HepG2 (cell line): ENCODE data around the gene CASP7. TPM values are rescaled to one million over a fixed set of nuclear protein-coding genes. Genes with fewer than 3 reads are reported as not detected.

Experiments
- ATF2 ChIP-seq: sonication (generic); formaldehyde crosslinking; IDR thresholded peaks from 2 replicates; pipeline ENCODE4 v1.4.0; 2020; ENCODE audit warnings: missing genetic modification reagents
- BCLAF1 ChIP-seq: fragments of 450-650 bp; IDR thresholded peaks from 2 replicates; pipeline ENCODE4 v1.6.1; 2017; ENCODE audit warnings: mild to moderate bottlenecking
- GFI1 ChIP-seq: sonication (generic); formaldehyde crosslinking; IDR thresholded peaks from 2 replicates; pipeline ENCODE4 v1.5.0; 2020; ENCODE audit warnings: missing genetic modification reagents, mild to moderate bottlenecking, borderline replicate concordance
- SYNCRIP ChIP-seq: fragments of 200-400 bp; formaldehyde crosslinking; IDR thresholded peaks from 2 replicates; pipeline ENCODE4 v1.6.1; 2018; ENCODE audit warnings: mild to moderate bottlenecking, low read depth, low read length; ENCODE audit not compliant: insufficient read depth
- ZBTB40 ChIP-seq, 2 experiments: fragments of 450-650 bp in 1 of 2; sonication (generic) in 1 of 2; formaldehyde crosslinking in 1 of 2; IDR thresholded peaks; 2 replicates each; pipeline versions ENCODE4 v1.6.1 to v1.8.0; 2016 to 2022; ENCODE audit warnings: antibody characterized with exemption in 1 of 2, mild to moderate bottlenecking in 1 of 2, missing genetic modification reagents in 1 of 2
- ZNF550 ChIP-seq: sonication (generic); formaldehyde crosslinking; IDR thresholded peaks from 2 replicates; pipeline ENCODE4 v1.4.0; 2020; ENCODE audit warnings: mild to moderate bottlenecking, missing genetic modification reagents, borderline replicate concordance
- polyA plus RNA-seq, 8 experiments: library from polyadenylated mRNA; depleted of rRNA in 3 of 8; stranded (reverse) in 7 of 8; unstranded in 1 of 8; fragments of >200 nt; fragmentation: Illumina TruSeq in 4 of 8; extraction: Trizol in 4 of 8; gene quantifications; 2 replicates each; pipeline versions ENCODE4 v1.2.1 to v1.2.3, GENCODE V29; 2011 to 2016; ENCODE audit warnings: low read depth in 4 of 8, missing spikeins in 1 of 8, mixed read lengths in 1 of 8; ENCODE audit not compliant: insufficient read depth in 1 of 8
- total RNA-seq, 5 experiments: library from RNA; depleted of rRNA; stranded (reverse); fragments of >200 nt; fragmentation: Illumina TruSeq; extraction: Trizol; gene quantifications; 2 replicates each; pipeline ENCODE4 v1.2.3, GENCODE V29; 2016; ENCODE audit warnings: low read depth in 1 of 5
- TF ChIP-seq, protein P1 (sequence below): sonication (generic); formaldehyde crosslinking; IDR thresholded peaks from 2 replicates; pipeline ENCODE4 v1.8.1; 2022; ENCODE audit warnings: low read depth, mild to moderate bottlenecking, missing genetic modification reagents

The CASP7 gene
- total and polyA plus RNA-seq, 2 of the 13 experiments (the other 11 are each of a cell fraction or from before 2014, with no cell fraction given), result 11.9 to 39.3 TPM

GRCh38 chr10:113679463-113680189 lies at the start of gene CASP7 (continued):
- TF ChIP-seq ZBTB40 (IDR thresholded peaks at IDR 0.05) (no peak), ZBTB40 (CRISPR knock-in tag; IDR thresholded peaks at IDR 0.05) (peak; percentile 15; the same call in 1 of the 2 replicates), ATF2 (CRISPR knock-in tag) (no peak), GFI1 (0 out of 2 replicates have a peak, but pooled peaks have one; percentile 17), ZNF550 (no peak), SYNCRIP (no peak), BCLAF1 (no peak)
- TF ChIP-seq, protein P1, sequence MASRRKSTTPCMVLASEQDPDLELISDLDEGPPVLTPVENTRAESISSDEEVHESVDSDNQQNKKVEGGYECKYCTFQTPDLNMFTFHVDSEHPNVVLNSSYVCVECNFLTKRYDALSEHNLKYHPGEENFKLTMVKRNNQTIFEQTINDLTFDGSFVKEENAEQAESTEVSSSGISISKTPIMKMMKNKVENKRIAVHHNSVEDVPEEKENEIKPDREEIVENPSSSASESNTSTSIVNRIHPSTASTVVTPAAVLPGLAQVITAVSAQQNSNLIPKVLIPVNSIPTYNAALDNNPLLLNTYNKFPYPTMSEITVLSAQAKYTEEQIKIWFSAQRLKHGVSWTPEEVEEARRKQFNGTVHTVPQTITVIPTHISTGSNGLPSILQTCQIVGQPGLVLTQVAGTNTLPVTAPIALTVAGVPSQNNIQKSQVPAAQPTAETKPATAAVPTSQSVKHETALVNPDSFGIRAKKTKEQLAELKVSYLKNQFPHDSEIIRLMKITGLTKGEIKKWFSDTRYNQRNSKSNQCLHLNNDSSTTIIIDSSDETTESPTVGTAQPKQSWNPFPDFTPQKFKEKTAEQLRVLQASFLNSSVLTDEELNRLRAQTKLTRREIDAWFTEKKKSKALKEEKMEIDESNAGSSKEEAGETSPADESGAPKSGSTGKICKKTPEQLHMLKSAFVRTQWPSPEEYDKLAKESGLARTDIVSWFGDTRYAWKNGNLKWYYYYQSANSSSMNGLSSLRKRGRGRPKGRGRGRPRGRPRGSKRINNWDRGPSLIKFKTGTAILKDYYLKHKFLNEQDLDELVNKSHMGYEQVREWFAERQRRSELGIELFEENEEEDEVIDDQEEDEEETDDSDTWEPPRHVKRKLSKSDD (CRISPR knock-in tag), result no peak
